K562 treated with DMSO at 1 percent for 4 hours (cell line): ENCODE data around the gene PRKAR2A. TPM values are rescaled to one million over a fixed set of nuclear protein-coding genes. Genes with fewer than 3 reads are reported as not detected.

ENCODE experiments used
- total RNA-seq: library from RNA; unstranded; fragments of 300-600 nt; gene quantifications from 2 replicates; pipeline ENCODE4 v1.2.3, GENCODE V29; 2022; ENCODE audit not compliant: insufficient read depth

The PRKAR2A gene
- 52.0 and 68.7 TPM in 2 replicates for total RNA-seq

DNA sequence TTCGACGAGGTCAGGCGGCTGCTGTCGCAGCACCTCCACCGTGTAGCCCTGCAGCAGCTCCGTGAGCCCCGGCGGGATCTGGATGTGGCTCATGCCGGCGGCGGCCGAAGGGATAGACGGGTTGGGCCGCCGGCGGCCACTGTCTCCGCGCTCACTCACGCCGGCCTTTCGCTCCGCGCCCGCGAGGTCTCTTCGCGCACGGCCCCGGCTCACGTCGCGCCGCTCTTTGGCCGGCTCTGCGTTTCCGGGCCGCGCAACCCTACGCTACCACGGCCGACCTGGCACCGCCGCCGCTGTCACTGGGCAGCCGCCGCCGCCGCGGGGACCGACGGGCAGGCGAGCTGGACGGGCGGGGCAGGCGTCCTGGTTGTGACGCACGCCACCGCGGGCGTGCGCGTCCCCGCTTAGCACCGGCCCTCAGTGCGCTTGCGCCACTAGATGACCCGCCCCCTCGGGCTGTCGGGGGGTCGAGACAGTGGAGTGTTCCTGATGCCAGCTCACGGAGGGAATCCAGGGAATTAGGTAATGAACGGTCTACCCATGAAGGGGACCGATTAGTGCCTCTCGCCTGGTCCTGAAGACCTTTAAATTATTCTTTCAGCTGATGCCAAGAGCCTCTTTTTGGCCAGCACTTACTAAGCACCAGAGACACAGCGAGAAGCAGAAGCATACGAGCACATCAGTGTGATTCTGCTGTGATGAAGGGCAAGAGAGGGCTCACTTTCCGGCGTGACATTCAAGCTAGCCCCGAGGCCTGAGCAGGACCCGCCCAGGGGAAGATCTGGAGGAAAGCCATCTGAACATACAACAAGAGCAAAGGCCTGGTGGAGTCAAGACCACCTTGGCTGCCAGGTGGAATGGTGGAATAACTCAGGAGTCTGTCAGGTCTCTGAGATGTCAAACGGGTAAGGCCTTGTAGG, at the start of gene PRKAR2A:
Gene PRKAR2A (minus strand): TSS at position 371 of the 920 bp plus-strand sequence. CDS start 278 bp downstream, at position 93.

GRCh38 chr3:48716982-48717746, 130.5 kb downstream of the PRKAR2A start, which contains the start of gene IP6K2:
IP6K2 (minus strand) TSS chr3:48717221; CDS start chr3:48695291, 21,930 bp downstream.

Other genes with a start within 250 kb of the PRKAR2A start
- 263 and 293 TPM in 2 replicates for gene UQCRC1, start 238.2 kb downstream of the PRKAR2A start, total RNA-seq
- not detected in 2 replicates for gene TMEM89, start 226.1 kb downstream of the PRKAR2A start, total RNA-seq
- gene SLC26A6, start 212.4 kb downstream of the PRKAR2A start, total RNA-seq: 20.0 and 23.7 TPM in 2 replicates
- gene CELSR3, start 185.0 kb downstream of the PRKAR2A start, total RNA-seq: 1.7 and 4.0 TPM in 2 replicates
- gene NCKIPSD, start 162.0 kb downstream of the PRKAR2A start, total RNA-seq: 15.1 and 16.3 TPM in 2 replicates
- gene IP6K2, start 130.7 kb downstream of the PRKAR2A start, total RNA-seq: 54.9 and 65.4 TPM in 2 replicates
- 12.9 and 15.3 TPM in 2 replicates for gene SLC25A20, start 51.0 kb upstream of the PRKAR2A start, total RNA-seq
- gene ARIH2, start 71.0 kb upstream of the PRKAR2A start, total RNA-seq: 56.2 and 77.4 TPM in 2 replicates
- 0.29 and 0.61 TPM in 2 replicates for gene P4HTM, start 142.4 kb upstream of the PRKAR2A start, total RNA-seq
- 54.0 and 145 TPM in 2 replicates for gene WDR6, start 159.5 kb upstream of the PRKAR2A start, total RNA-seq
- gene DALRD3, start 170.7 kb upstream of the PRKAR2A start, total RNA-seq: 14.4 and 18.0 TPM in 2 replicates
- 28.5 and 36.3 TPM in 2 replicates for gene NDUFAF3, start 174.2 kb upstream of the PRKAR2A start, total RNA-seq
- gene IMPDH2, start 181.5 kb upstream of the PRKAR2A start, total RNA-seq: 254 TPM in 2 replicates
- 29.8 and 45.8 TPM in 2 replicates for gene QRICH1, start 246.2 kb upstream of the PRKAR2A start, total RNA-seq